Muscle of arm (tissue), 12 donors: ENCODE data around the gene KRTAP20-4. TPM values are rescaled to one million over a fixed set of nuclear protein-coding genes. Genes with fewer than 3 reads are reported as not detected.

Source experiments
- DNase-seq: peaks from one replicate; pipeline ENCODE4 v3.0.0-alpha.2; 2013
- polyA plus RNA-seq, 12 donors: library from polyadenylated mRNA; unstranded; fragments of 120-200 nt; gene quantifications; one replicate each; pipeline ENCODE4 v1.2.1, GENCODE V29; 2013; ENCODE audit not compliant: insufficient read length in 12 of 12

The KRTAP20-4 gene
- polyA plus RNA-seq, 12 donors, result not detected

GRCh38 chr21:30646904-30647414 is 26.5 kb downstream of the KRTAP20-4 start:
- DNase-seq, result no peak

GRCh38 chr21:30652891-30653290 is 32.5 kb downstream of the KRTAP20-4 start:
- no peak for DNase-seq

GRCh38 chr21:30668776-30669175 is 48.3 kb downstream of the KRTAP20-4 start:
- no peak for DNase-seq

Other genes starting within 250 kb of the KRTAP20-4 start
- gene KRTAP13-2, start 248.4 kb upstream of the KRTAP20-4 start, polyA plus RNA-seq, result not detected
- gene KRTAP13-1, start 224.6 kb upstream of the KRTAP20-4 start, polyA plus RNA-seq, result not detected
- gene KRTAP13-3, start 194.7 kb upstream of the KRTAP20-4 start, polyA plus RNA-seq, result not detected
- not detected for gene KRTAP13-4, start 190.4 kb upstream of the KRTAP20-4 start, polyA plus RNA-seq
- gene KRTAP15-1, start 180.4 kb upstream of the KRTAP20-4 start, polyA plus RNA-seq, result not detected
- gene KRTAP19-1, start 140.3 kb upstream of the KRTAP20-4 start, polyA plus RNA-seq, result not detected
- not detected for gene KRTAP19-2, start 133.2 kb upstream of the KRTAP20-4 start, polyA plus RNA-seq
- not detected for gene KRTAP19-3, start 128.6 kb upstream of the KRTAP20-4 start, polyA plus RNA-seq
- not detected for gene KRTAP19-4, start 123.5 kb upstream of the KRTAP20-4 start, polyA plus RNA-seq
- not detected for gene KRTAP19-5, start 118.5 kb upstream of the KRTAP20-4 start, polyA plus RNA-seq
- gene KRTAP19-6, start 78.8 kb upstream of the KRTAP20-4 start, polyA plus RNA-seq, result not detected
- gene KRTAP19-7, start 59.3 kb upstream of the KRTAP20-4 start, polyA plus RNA-seq, result not detected
- not detected for gene KRTAP22-2, start 30.2 kb upstream of the KRTAP20-4 start, polyA plus RNA-seq
- not detected for gene KRTAP6-3, start 28.2 kb upstream of the KRTAP20-4 start, polyA plus RNA-seq
- not detected for gene KRTAP6-2, start 21.7 kb upstream of the KRTAP20-4 start, polyA plus RNA-seq
- gene KRTAP22-1, start 19.5 kb upstream of the KRTAP20-4 start, polyA plus RNA-seq, result not detected
- not detected for gene KRTAP6-1, start 6.7 kb upstream of the KRTAP20-4 start, polyA plus RNA-seq
- not detected for gene KRTAP20-1, start 4.2 kb upstream of the KRTAP20-4 start, polyA plus RNA-seq
- not detected for gene KRTAP20-2, start 14.6 kb downstream of the KRTAP20-4 start, polyA plus RNA-seq
- gene KRTAP20-3, start 22.2 kb downstream of the KRTAP20-4 start, polyA plus RNA-seq, result not detected
- not detected for gene KRTAP21-3, start 98.2 kb downstream of the KRTAP20-4 start, polyA plus RNA-seq
- gene KRTAP21-2, start 126.6 kb downstream of the KRTAP20-4 start, polyA plus RNA-seq, result not detected
- not detected for gene KRTAP21-1, start 134.8 kb downstream of the KRTAP20-4 start, polyA plus RNA-seq
- not detected for gene KRTAP8-1, start 192.6 kb downstream of the KRTAP20-4 start, polyA plus RNA-seq
- not detected for gene KRTAP7-1, start 209.1 kb downstream of the KRTAP20-4 start, polyA plus RNA-seq